22Rv1 (cell line): ENCODE results near the gene EME2.

Source experiments
- CTCF ChIP-seq: fragments of 450-650 bp; IDR thresholded peaks from 2 replicates; pipeline ENCODE4 v1.5.1; 2017; ENCODE audit warnings: mild to moderate bottlenecking
- ZFX ChIP-seq: fragments of 450-650 bp; IDR thresholded peaks from 2 replicates; pipeline ENCODE4 v1.6.1; 2017; ENCODE audit warnings: antibody characterized with exemption, borderline replicate concordance

GRCh38 chr16:1817276-1817589 lies 44.6 kb downstream of the EME2 start:
- no peak for TF ChIP-seq CTCF
- no peak for TF ChIP-seq ZFX
